OCI-LY1 (cell line): ENCODE data around the gene PI4KA.
"Not testable (repeated sequence)": the region's sequence is repeated elsewhere in the genome, so short reads cannot be mapped to it uniquely, and the experiment has no call there.

Experiments used
- H2AFZ ChIP-seq: fragments of 200-600 bp; sonication (generic), shearing (Covaris generic); 2 replicates; pipeline ENCODE4 v1.6.0; 2014; ENCODE audit warnings: antibody characterized with exemption, mild to moderate bottlenecking, low read length
- H3F3A ChIP-seq: fragments of 200-600 bp; sonication (generic), shearing (Covaris generic); 2 replicates; pipeline ENCODE4 v1.6.0; 2014; ENCODE audit warnings: mild to moderate bottlenecking, antibody characterized with exemption, low read length, moderate library complexity; ENCODE audit not compliant: insufficient read depth
- H3K27ac ChIP-seq: fragments of 200-600 bp; sonication (generic); 2 replicates; pipeline ENCODE4 v1.5.1; 2014; ENCODE audit warnings: low read length, mixed run types, mild to moderate bottlenecking, low read depth; ENCODE audit not compliant: poor library complexity, severe bottlenecking
- H3K27me3 ChIP-seq: fragments of 200-600 bp; sonication (generic); 2 replicates; pipeline ENCODE4 v1.6.0; 2014; ENCODE audit warnings: antibody characterized with exemption, mild to moderate bottlenecking, low read length, moderate library complexity; ENCODE audit not compliant: insufficient read depth
- H3K36me3 ChIP-seq: fragments of 200-600 bp; sonication (generic); 2 replicates; pipeline ENCODE4 v1.6.1; 2014; ENCODE audit warnings: mild to moderate bottlenecking, antibody characterized with exemption, low read length, moderate library complexity, mixed read lengths; ENCODE audit not compliant: insufficient read depth
- H3K4me1 ChIP-seq: fragments of 200-600 bp; sonication (generic); 2 replicates; pipeline ENCODE4 v1.5.1; 2014; ENCODE audit warnings: mild to moderate bottlenecking, low read length, moderate library complexity; ENCODE audit not compliant: insufficient read depth, severe bottlenecking
- H3K4me2 ChIP-seq: fragments of 200-600 bp; sonication (generic), shearing (Covaris generic); 2 replicates; pipeline ENCODE4 v1.6.1; 2014; ENCODE audit warnings: low read length
- H3K4me3 ChIP-seq: fragments of 200-600 bp; sonication (generic); 2 replicates; pipeline ENCODE4 v1.5.1; 2014; ENCODE audit warnings: low read length, low read depth, mild to moderate bottlenecking, mixed read lengths; ENCODE audit not compliant: poor library complexity, severe bottlenecking
- H3K79me2 ChIP-seq: fragments of 200-600 bp; shearing (Covaris generic); 2 replicates; pipeline ENCODE4 v1.6.1; 2016; ENCODE audit warnings: mixed run types, low read length, mixed read lengths; ENCODE audit not compliant: insufficient read depth
- H3K9ac ChIP-seq: fragments of 200-600 bp; sonication (generic), shearing (Covaris generic); 2 replicates; pipeline ENCODE4 v1.6.1; 2014; ENCODE audit warnings: mild to moderate bottlenecking, low read length, mixed read lengths
- H3K9me2 ChIP-seq: fragments of 200-600 bp; sonication (generic), shearing (Covaris generic); 2 replicates; pipeline ENCODE4 v1.6.1; 2014; ENCODE audit warnings: low read depth, mild to moderate bottlenecking, low read length, mixed read lengths
- H3K9me3 ChIP-seq: fragments of 200-600 bp; shearing (Covaris generic); 2 replicates; pipeline ENCODE4 v1.6.1; 2014; ENCODE audit warnings: low read length, mixed read lengths
- H4K20me1 ChIP-seq: fragments of 200-600 bp; sonication (generic), shearing (Covaris generic); 2 replicates; pipeline ENCODE4 v1.6.0; 2016; ENCODE audit warnings: mild to moderate bottlenecking, low read length; ENCODE audit not compliant: insufficient read depth

Gene PI4KA

DNA sequence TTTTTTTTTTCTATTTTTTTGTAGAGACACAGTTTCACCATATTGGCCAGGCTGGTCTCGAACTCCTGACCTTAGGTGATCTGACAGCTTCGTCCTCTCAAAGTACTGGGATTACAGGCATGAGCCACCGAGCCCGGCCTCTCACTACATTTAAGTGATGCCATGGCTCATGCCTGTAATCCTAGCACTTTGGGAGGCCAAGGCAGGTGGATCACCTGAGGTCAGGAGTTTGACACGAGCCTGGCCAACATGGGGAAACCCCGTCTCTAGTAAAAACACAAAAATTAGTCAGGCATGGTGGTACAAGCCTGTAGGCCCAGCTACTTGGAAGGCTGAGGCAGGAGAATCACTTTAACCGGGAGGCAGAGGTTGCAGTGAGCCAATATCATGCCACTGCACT is 165.7 kb downstream of the PI4KA start:
- H4K20me1 ChIP-seq, H3K9ac ChIP-seq, H3K4me1 ChIP-seq: not testable (repeated sequence)

DNA sequence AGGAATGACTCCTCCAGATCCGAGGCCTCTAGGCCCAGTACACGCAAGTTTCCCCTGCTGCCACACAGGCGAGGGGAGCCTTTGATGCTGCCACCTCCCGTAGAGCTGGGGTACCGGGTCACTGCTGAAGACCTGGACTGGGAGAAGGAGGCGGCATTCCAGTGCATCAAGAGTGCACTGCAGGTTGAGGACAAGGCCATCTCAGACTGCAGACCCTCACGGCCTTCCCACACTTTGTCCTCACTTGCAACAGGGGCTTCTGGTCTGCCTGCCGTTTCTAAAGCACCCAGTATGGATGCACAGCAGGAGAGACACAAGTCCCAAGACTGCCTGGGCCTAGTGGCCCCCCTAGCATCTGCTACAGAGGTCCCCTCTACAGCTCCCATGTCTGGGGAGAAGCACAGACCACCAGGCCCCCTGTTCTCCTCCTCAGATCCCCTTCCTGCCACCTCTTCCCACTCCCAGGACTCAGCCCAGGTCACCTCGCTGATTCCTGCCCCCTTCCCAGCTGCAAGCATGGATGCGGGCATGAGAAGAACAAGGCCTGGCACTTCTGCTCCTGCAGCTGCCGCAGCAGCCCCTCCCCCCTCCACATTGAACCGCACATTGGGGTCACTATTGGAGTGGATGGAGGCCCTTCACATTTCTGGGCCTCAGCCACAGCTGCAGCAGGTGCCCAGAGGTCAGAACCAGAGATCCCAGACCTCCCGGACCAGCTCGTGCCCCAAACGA is 167.9 kb downstream of the PI4KA start:
- not testable (repeated sequence) for H3K27me3 ChIP-seq, H3K4me2 ChIP-seq, H3K4me3 ChIP-seq, H3K27ac ChIP-seq, H3K9me2 ChIP-seq, H3F3A ChIP-seq, H3K79me2 ChIP-seq, H3K4me1 ChIP-seq, H4K20me1 ChIP-seq, H3K36me3 ChIP-seq, H3K9me3 ChIP-seq, H2AFZ ChIP-seq, H3K9ac ChIP-seq

More for the DNA sequence above, 165.7 kb downstream of the PI4KA start:
- not testable (repeated sequence) for H2AFZ ChIP-seq, H3K4me3 ChIP-seq, H3K4me2 ChIP-seq, H3K36me3 ChIP-seq, H3F3A ChIP-seq, H3K27me3 ChIP-seq, H3K79me2 ChIP-seq, H3K9me2 ChIP-seq, H3K9me3 ChIP-seq, H3K27ac ChIP-seq

DNA sequence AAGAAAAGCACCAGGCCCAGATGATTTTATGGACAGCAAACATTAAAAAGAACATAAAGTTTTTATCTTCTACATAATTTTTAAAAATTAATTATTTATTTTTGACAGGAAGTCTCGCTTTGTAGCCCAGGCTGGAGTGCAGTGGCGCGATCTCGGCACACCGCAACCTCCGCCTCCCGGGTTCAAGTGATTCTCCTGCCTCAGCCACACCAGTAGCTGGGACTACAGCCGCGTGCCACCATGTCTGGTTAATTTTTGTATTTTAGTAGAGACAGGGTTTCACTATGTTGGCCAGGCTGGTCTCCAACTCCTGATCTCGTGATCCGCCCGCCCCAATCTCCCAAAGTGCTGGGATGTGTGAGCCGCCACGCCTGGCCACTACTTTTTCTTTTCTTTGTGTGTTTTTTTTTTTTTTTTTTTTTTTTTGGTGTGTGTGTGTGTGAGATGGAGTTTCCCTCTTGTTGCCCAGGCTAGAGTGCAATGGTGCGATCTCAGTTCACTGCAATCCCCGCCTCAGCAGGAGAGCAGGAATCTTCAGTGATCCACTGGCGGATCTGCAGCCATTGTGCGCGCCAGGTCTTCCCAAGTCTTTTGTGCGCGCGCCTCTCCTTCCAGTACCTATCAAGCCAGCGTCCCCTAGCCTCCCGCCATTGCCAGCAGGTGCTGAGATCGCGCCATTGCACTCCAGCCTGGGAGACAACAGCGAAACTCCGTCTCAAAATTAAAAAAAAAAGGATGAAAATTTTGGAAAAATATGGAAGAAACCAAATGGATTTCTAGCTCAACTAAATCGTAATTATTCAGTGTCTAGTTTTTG is 171.0 kb downstream of the PI4KA start:
- not testable (repeated sequence) for H3K79me2 ChIP-seq, H3K36me3 ChIP-seq, H3F3A ChIP-seq, H3K27me3 ChIP-seq, H3K4me3 ChIP-seq, H3K9me3 ChIP-seq, H3K9ac ChIP-seq, H2AFZ ChIP-seq, H3K9me2 ChIP-seq, H4K20me1 ChIP-seq, H3K4me2 ChIP-seq, H3K4me1 ChIP-seq, H3K27ac ChIP-seq

DNA sequence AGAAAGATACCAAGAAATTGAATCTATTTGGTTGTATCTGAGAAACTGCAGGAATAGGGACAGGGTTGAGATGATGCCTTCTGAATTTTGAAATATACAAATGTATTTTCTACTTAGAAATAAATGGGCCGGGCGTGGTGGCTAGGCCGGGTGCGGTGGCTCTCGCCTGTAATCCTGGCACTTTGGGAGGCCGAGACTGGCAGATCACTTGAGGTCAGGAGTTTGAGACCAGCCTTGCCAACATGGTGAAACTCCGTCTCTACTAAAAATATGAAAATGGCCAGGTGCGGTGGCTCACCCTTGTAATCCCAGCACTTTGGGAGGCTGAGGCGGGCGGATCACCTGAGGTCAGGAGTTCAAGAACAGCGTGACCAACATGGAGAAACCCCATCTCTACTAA is 172.8 kb downstream of the PI4KA start:
- not testable (repeated sequence) for H3K4me2 ChIP-seq, H3K27me3 ChIP-seq, H3K9me2 ChIP-seq, H3F3A ChIP-seq, H2AFZ ChIP-seq, H3K4me3 ChIP-seq, H3K79me2 ChIP-seq, H3K36me3 ChIP-seq, H3K9ac ChIP-seq, H3K9me3 ChIP-seq, H4K20me1 ChIP-seq, H3K27ac ChIP-seq, H3K4me1 ChIP-seq

DNA sequence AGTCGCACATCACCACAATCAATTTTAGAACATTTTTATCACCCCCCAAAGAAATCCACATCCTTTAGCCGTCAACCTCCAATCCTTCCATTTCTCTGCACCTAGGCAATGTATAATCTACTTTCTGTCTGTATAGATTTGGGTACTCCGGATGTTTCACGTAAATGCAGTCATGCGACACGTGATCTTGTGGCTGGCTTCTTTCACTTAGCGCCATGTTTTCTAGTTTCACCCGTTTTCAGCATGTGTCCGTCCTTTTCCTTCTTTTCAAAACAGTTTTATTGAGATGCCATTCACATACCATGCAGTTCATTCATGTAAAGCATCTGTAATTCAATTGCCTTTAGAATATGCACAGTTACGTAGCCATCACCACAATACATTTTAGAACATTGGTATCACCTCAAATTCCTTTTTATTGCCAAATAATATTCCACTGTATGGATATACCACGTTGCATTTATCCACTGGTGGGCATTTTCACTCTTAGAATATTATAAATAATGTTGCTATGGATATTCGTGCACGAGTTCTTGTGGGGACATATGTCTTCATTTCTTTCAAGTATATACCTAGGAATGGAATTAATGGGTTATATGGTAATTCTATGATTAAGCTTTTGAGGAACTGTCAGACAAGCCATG is 179.7 kb downstream of the PI4KA start:
- not testable (repeated sequence) for H3K9ac ChIP-seq, H4K20me1 ChIP-seq, H3K4me3 ChIP-seq, H2AFZ ChIP-seq, H3K4me2 ChIP-seq, H3K9me2 ChIP-seq, H3K9me3 ChIP-seq, H3K27ac ChIP-seq, H3K4me1 ChIP-seq, H3K27me3 ChIP-seq, H3K36me3 ChIP-seq, H3K79me2 ChIP-seq, H3F3A ChIP-seq
